H1 (cell line): Measurements from ENCODE around the gene ZNF45. TPM values are rescaled to one million over a fixed set of nuclear protein-coding genes. Genes with fewer than 3 reads are reported as not detected.

Experiments
- CTCF ChIA-PET: fragments of 300-600 bp; sonication (Branson Sonifier 250); formaldehyde crosslinking; loops from one replicate; lab custom pipeline; 2021; ENCODE audit not compliant: partially characterized antibody; lab: Charles Lee
- POLR2A ChIA-PET: fragments of 300-600 bp; sonication (Branson Sonifier 250); formaldehyde crosslinking; loops from one replicate; lab custom pipeline; 2021; ENCODE audit warnings: inconsistent platforms; ENCODE audit not compliant: partially characterized antibody; lab: Charles Lee
- DNase-seq, 2 experiments: peaks; one replicate each; pipeline versions ENCODE4 v3.0.0 to v3.0.0-alpha.2; 2010 to 2022; ENCODE audit warnings: low spot score in 2 of 2, low read depth in 1 of 2, mixed read lengths in 1 of 2
- FAIRE-seq: peaks from 2 replicates; lab custom pipeline; 2011; peaks lifted over from hg19 to GRCh38; lab: Jason Lieb, UNC
- H2AFZ ChIP-seq: 2 replicates; pipeline ENCODE4 v1.8.1; 2012; ENCODE audit warnings: low read length, inconsistent platforms
- H2AK5ac ChIP-seq: 2 replicates; pipeline ENCODE4 v1.6.1; 2013; ENCODE audit warnings: low read depth, low read length
- H2BK120ac ChIP-seq: replicated peaks from 2 replicates; pipeline ENCODE3; 2013; ENCODE audit warnings: low read depth, low read length, inconsistent platforms
- H2BK12ac ChIP-seq: 2 replicates; pipeline ENCODE4 v1.6.1; 2013; ENCODE audit warnings: low read depth, low read length
- H2BK15ac ChIP-seq: 2 replicates; pipeline ENCODE4 v1.6.1; 2013; ENCODE audit warnings: low read length
- H2BK20ac ChIP-seq: 2 replicates; pipeline ENCODE4 v1.6.1; 2013; ENCODE audit warnings: low read length
- H2BK5ac ChIP-seq: 2 replicates; pipeline ENCODE4 v1.6.1; 2013; ENCODE audit warnings: low read depth, low read length
- H3K14ac ChIP-seq: 2 replicates; pipeline ENCODE4 v1.6.1; 2013; ENCODE audit warnings: inconsistent platforms; ENCODE audit not compliant: insufficient read length
- H3K18ac ChIP-seq: 2 replicates; pipeline ENCODE4 v1.6.1; 2013; ENCODE audit warnings: low read length; ENCODE audit errors: extremely low read depth
- H3K23ac ChIP-seq: 2 replicates; pipeline ENCODE4 v1.6.1; 2013; ENCODE audit warnings: inconsistent platforms; ENCODE audit not compliant: insufficient read length
- H3K23me2 ChIP-seq: 2 replicates; pipeline ENCODE4 v1.6.1; 2013; ENCODE audit warnings: low read depth, low read length
- H3K27ac ChIP-seq: 2 replicates; pipeline ENCODE4 v1.6.1; 2011; ENCODE audit warnings: low read depth, low read length, inconsistent platforms
- H3K27me3 ChIP-seq, 4 experiments: replicated peaks in 1 of 4; 1 replicate in 1 of 4; 2 replicates in 3 of 4; pipeline versions ENCODE4 v1.6.1 to v1.8.1; 2011 to 2013; ENCODE audit warnings: low read length in 3 of 4, mild to moderate bottlenecking in 3 of 4, inconsistent platforms in 2 of 4, mixed read lengths in 2 of 4, moderate library complexity in 1 of 4; ENCODE audit not compliant: control insufficient read depth in 3 of 4, insufficient read depth in 3 of 4; ENCODE audit errors: extremely low read depth in 1 of 4
- H3K36me3 ChIP-seq, 4 experiments: 2 replicates each; pipeline versions ENCODE4 v1.6.1 to v1.8.1; 2011 to 2013; ENCODE audit warnings: mild to moderate bottlenecking in 4 of 4, low read length in 3 of 4, moderate library complexity in 2 of 4, control low read depth in 1 of 4, inconsistent platforms in 1 of 4; ENCODE audit not compliant: insufficient read depth in 4 of 4, control insufficient read depth in 2 of 4
- H3K4ac ChIP-seq: replicated peaks from 2 replicates; pipeline ENCODE3; 2013; ENCODE audit warnings: low read length, low read depth, mixed read lengths, inconsistent platforms; ENCODE audit not compliant: insufficient read length
- H3K4me1 ChIP-seq, 4 experiments: replicated peaks in 1 of 4; 1 replicate in 1 of 4; 2 replicates in 3 of 4; pipeline versions ENCODE4 v1.6.1 to v1.8.1; 2011 to 2013; ENCODE audit warnings: low read length in 3 of 4, inconsistent platforms in 2 of 4, mixed read lengths in 1 of 4; ENCODE audit not compliant: insufficient read depth in 4 of 4, control insufficient read depth in 3 of 4
- H3K4me2 ChIP-seq, 2 experiments: 2 replicates each; pipeline versions ENCODE4 v1.6.1 to v1.8.1; 2011 to 2013; ENCODE audit warnings: low read depth in 2 of 2, low read length in 2 of 2, control low read depth in 1 of 2, inconsistent platforms in 1 of 2, mild to moderate bottlenecking in 1 of 2; ENCODE audit not compliant: insufficient read depth in 1 of 2
- H3K4me3 ChIP-seq, 4 experiments: fragments of 200-600, 300-600 bp in 1 of 4; sonication (generic), shearing (Covaris generic), sonication (Bioruptor Twin) in 1 of 4; 2 replicates each; pipeline versions ENCODE4 v1.5.1 to v1.8.1; 2011 to 2016; ENCODE audit warnings: low read length in 4 of 4, low read depth in 3 of 4, control low read depth in 2 of 4, inconsistent platforms in 2 of 4, mild to moderate bottlenecking in 2 of 4, mixed read lengths in 1 of 4, moderate library complexity in 1 of 4; ENCODE audit not compliant: insufficient read depth in 2 of 4; ENCODE audit errors: extremely low read depth in 1 of 4
- H3K56ac ChIP-seq: replicated peaks from 2 replicates; pipeline ENCODE3; 2013; ENCODE audit warnings: low read depth, mild to moderate bottlenecking, mixed read lengths, low read length, inconsistent platforms; ENCODE audit not compliant: insufficient read length
- H3K79me1 ChIP-seq: 2 replicates; pipeline ENCODE4 v1.6.1; 2013; ENCODE audit warnings: low read depth, low read length, control low read depth
- H3K79me2 ChIP-seq, 2 experiments: 2 replicates each; pipeline versions ENCODE4 v1.6.1 to v1.8.1; 2012 to 2013; ENCODE audit warnings: low read length in 2 of 2, mild to moderate bottlenecking in 2 of 2, inconsistent platforms in 1 of 2; ENCODE audit not compliant: insufficient read depth in 2 of 2, control insufficient read depth in 1 of 2
- H3K9ac ChIP-seq, 4 experiments: replicated peaks in 1 of 4; 1 replicate in 1 of 4; 2 replicates in 3 of 4; pipeline versions ENCODE4 v1.6.1 to v1.8.1; 2011 to 2013; ENCODE audit warnings: low read depth in 3 of 4, low read length in 3 of 4, control low read depth in 2 of 4, mild to moderate bottlenecking in 2 of 4, moderate library complexity in 2 of 4, inconsistent platforms in 1 of 4; ENCODE audit errors: extremely low read depth in 1 of 4
- H3K9me3 ChIP-seq, 2 experiments: 2 replicates each; pipeline versions ENCODE4 v1.6.1 to v1.8.1; 2012 to 2013; ENCODE audit warnings: mild to moderate bottlenecking in 2 of 2, moderate library complexity in 2 of 2, control low read depth in 1 of 2, inconsistent platforms in 1 of 2, low read depth in 1 of 2, low read length in 1 of 2, mixed read lengths in 1 of 2; ENCODE audit not compliant: insufficient read depth in 2 of 2
- H4K20me1 ChIP-seq, 2 experiments: replicated peaks in 1 of 2; 2 replicates each; pipeline versions ENCODE3 to v1.8.1; 2011 to 2013; ENCODE audit warnings: inconsistent platforms in 2 of 2, low read length in 2 of 2, mild to moderate bottlenecking in 1 of 2; ENCODE audit not compliant: insufficient read depth in 2 of 2, control insufficient read depth in 1 of 2
- H4K5ac ChIP-seq: 2 replicates; pipeline ENCODE4 v1.6.1; 2013; ENCODE audit warnings: low read length, low read depth, mixed read lengths, inconsistent platforms; ENCODE audit not compliant: insufficient read length
- H4K8ac ChIP-seq: 2 replicates; pipeline ENCODE4 v1.8.0; 2013; ENCODE audit warnings: mild to moderate bottlenecking, moderate library complexity, low read length, inconsistent platforms; ENCODE audit not compliant: insufficient read depth; ENCODE audit errors: extremely low read depth
- H4K91ac ChIP-seq: replicated peaks from 2 replicates; pipeline ENCODE3; 2013; ENCODE audit warnings: low read length, mixed read lengths, inconsistent platforms; ENCODE audit not compliant: insufficient read length
- ASH2L ChIP-seq: fragments of 200-600, 300-600 bp; sonication (generic); IDR thresholded peaks from one replicate; pipeline ENCODE4 v1.7.1; 2017; ENCODE audit warnings: low read length
- BACH1 ChIP-seq: IDR thresholded peaks from 2 replicates; pipeline ENCODE4 v1.6.1; 2012; ENCODE audit warnings: low read length, improper control_type of control experiment
- CBX5 ChIP-seq: fragments of 300-800, 300-1000 bp; sonication (generic); IDR thresholded peaks from 2 replicates; pipeline ENCODE4 v1.7.1; 2016; ENCODE audit warnings: antibody characterized with exemption, low read length, low read depth
- CHD1 ChIP-seq: IDR thresholded peaks from 2 replicates; pipeline ENCODE4 v1.6.1; 2012; ENCODE audit warnings: low read depth, low read length, improper control_type of control experiment
- EGR1 ChIP-seq: IDR thresholded peaks from 2 replicates; pipeline ENCODE4 v1.6.1; 2011; ENCODE audit warnings: low read depth, low read length, borderline replicate concordance
- EZH2 ChIP-seq: fragments of 200-600 bp; sonication (generic); IDR thresholded peaks from 2 replicates; pipeline ENCODE4 v1.7.1; 2012; ENCODE audit warnings: low read depth, mild to moderate bottlenecking, moderate library complexity, low read length, inconsistent platforms; ENCODE audit not compliant: severe bottlenecking
- JUN ChIP-seq: IDR thresholded peaks from 2 replicates; pipeline ENCODE4 v1.6.1; 2011; ENCODE audit warnings: low read depth, mild to moderate bottlenecking, improper control_type of control experiment, low read length
- KDM1A ChIP-seq: fragments of 200-600, 300-600 bp; sonication (generic); IDR thresholded peaks from 2 replicates; pipeline ENCODE4 v1.7.1; 2016; ENCODE audit warnings: mild to moderate bottlenecking, low read length, borderline replicate concordance
- KDM5A ChIP-seq: fragments of 200-600 bp; IDR thresholded peaks from 2 replicates; pipeline ENCODE4 v1.7.1; 2012; ENCODE audit warnings: mild to moderate bottlenecking, low read length, inconsistent platforms, mixed read lengths
- MAX ChIP-seq: IDR thresholded peaks from 2 replicates; pipeline ENCODE4 v1.6.1; 2012; ENCODE audit warnings: inconsistent platforms
- PHF8 ChIP-seq: fragments of 200-600 bp; sonication (generic); conservative IDR thresholded peaks from 2 replicates; pipeline ENCODE4 v1.7.1; 2012; ENCODE audit warnings: low read depth, mild to moderate bottlenecking, inconsistent platforms, low read length, moderate library complexity
- SIRT6 ChIP-seq: IDR thresholded peaks from one replicate; pipeline ENCODE4 v1.7.1; 2012; ENCODE audit warnings: low read length, inconsistent platforms
- SIX5 ChIP-seq: IDR thresholded peaks from 2 replicates; pipeline ENCODE4 v1.6.1; 2011; ENCODE audit warnings: mild to moderate bottlenecking, low read depth, low read length
- SP1 ChIP-seq: IDR thresholded peaks from 2 replicates; pipeline ENCODE4 v1.6.1; 2011; ENCODE audit warnings: low read depth, low read length
- SP4 ChIP-seq: IDR thresholded peaks from 2 replicates; pipeline ENCODE4 v1.6.1; 2012; ENCODE audit warnings: low read length, inconsistent platforms
- YY1 ChIP-seq: IDR thresholded peaks from 2 replicates; pipeline ENCODE4 v1.6.1; 2011; ENCODE audit warnings: low read depth, mild to moderate bottlenecking, low read length
- ZNF274 ChIP-seq: IDR thresholded peaks from 2 replicates; pipeline ENCODE4 v1.7.0; 2012; ENCODE audit warnings: low read length, borderline replicate concordance; ENCODE audit errors: extremely low read depth
- WGBS, 2 experiments: shearing (Covaris generic) in 1 of 2; methylation state at CpG; one replicate each; pipeline versions ENCODE4 v1.1.6 to v1.1.7; 2013 to 2015; ENCODE audit warnings: low lambda C conversion rate in 2 of 2, mixed read lengths in 2 of 2, inconsistent platforms in 1 of 2, low coverage in 1 of 2, missing lambda C conversion rate in 1 of 2; ENCODE audit not compliant: insufficient replicate concordance in 2 of 2, insufficient coverage in 1 of 2, insufficient read length in 1 of 2; ENCODE audit errors: extremely low coverage in 1 of 2, missing lambda C conversion rate in 1 of 2; 5-methylcytosine and 5-hydroxymethylcytosine counted together
- polyA plus RNA-seq, 7 experiments: library from polyadenylated mRNA; depleted of rRNA in 3 of 7; stranded (reverse) in 5 of 7; unstranded in 2 of 7; fragments of >200 nt in 5 of 7; fragments of 200-250 nt in 2 of 7; gene quantifications; 1 replicate in 5 of 7; 2 replicates in 1 of 7; 4 replicates in 1 of 7; pipeline versions ENCODE4 v1.2.1 to v1.2.3, GENCODE V29; 2011 to 2013; ENCODE audit warnings: missing spikeins in 2 of 7, mixed read lengths in 2 of 7
- total RNA-seq: library from RNA; stranded (reverse); fragmentation: NEBNext Ultra II Directional; extraction: Animal tissue kit (Norgen Biotek cat#: 25700); gene quantifications from 2 replicates; pipeline ENCODE4 v1.2.1, GENCODE V29; 2021

Gene ZNF45
- total and polyA plus RNA-seq, 2 of the 8 experiments (the other 6 are each of a cell fraction or from before 2014, with no cell fraction given), result 4.6 to 16.2 TPM

- no peak overlapping the region for H2BK5ac ChIP-seq
- no peak overlapping the region for H3K27ac ChIP-seq
- no peak overlapping the region for H3K18ac ChIP-seq
- H2AFZ ChIP-seq, result no peak overlapping the region
- H2BK120ac ChIP-seq, result no peak overlapping the region
- no peak overlapping the region for H3K4me3 ChIP-seq
- no peak overlapping the region for H3K4me2 ChIP-seq
- H3K9me3 ChIP-seq, result peaks cover 45 to 46% of the 10 kb centered on the region in 2 experiments
- ChIA-PET POLR2A (no interaction called here), CTCF (no interaction called here)
- no peaks in the 10 kb centered on the region for H3K23me2 ChIP-seq
- WGBS, 2 experiments, result 94% methylated on average over 1 of the region's 1 CpG; no CpG with 5 or more reads in 1 of the 2 experiments
- H3K4me1 ChIP-seq, result no peaks in the 10 kb centered on the region
- H3K9ac ChIP-seq, result no peak overlapping the region
- no peaks in the 10 kb centered on the region for H3K79me1 ChIP-seq
- H3K4ac ChIP-seq, result no peak overlapping the region
- no peaks in the 10 kb centered on the region for H4K20me1 ChIP-seq
- H2BK20ac ChIP-seq, result no peak overlapping the region
- no peak overlapping the region for H4K8ac ChIP-seq
- no peaks in the 10 kb centered on the region for H3K79me2 ChIP-seq
- no peak overlapping the region for H2BK15ac ChIP-seq
- no peak overlapping the region for H2AK5ac ChIP-seq
- no peak for FAIRE-seq
- H3K27me3 ChIP-seq, result no peaks in the 10 kb centered on the region; a peak in 1 of 7 replicates
- no peak overlapping the region for H3K23ac ChIP-seq
- no peak overlapping the region for H2BK12ac ChIP-seq
- no peak overlapping the region for H4K91ac ChIP-seq
- no peak overlapping the region for H3K56ac ChIP-seq
- no peak for DNase-seq
- H3K36me3 ChIP-seq, result peaks cover 3 to 23% (median 9%) of the 10 kb centered on the region in 4 experiments; a peak in 6 of 8 replicates
- H3K14ac ChIP-seq, result no peak overlapping the region
- H4K5ac ChIP-seq, result no peak overlapping the region
- TF ChIP-seq CBX5, result no peak
- no peak for TF ChIP-seq SIRT6
- no peak for TF ChIP-seq CHD1
- no peak for TF ChIP-seq BACH1
- no peak for TF ChIP-seq PHF8
- TF ChIP-seq KDM1A, result no peak
- TF ChIP-seq MAX, result no peak
- TF ChIP-seq KDM5A, result no peak
- no peak for TF ChIP-seq ZNF274
- TF ChIP-seq EGR1, result no peak
- TF ChIP-seq YY1, result no peak
- no peak for TF ChIP-seq EZH2
- TF ChIP-seq SIX5, result no peak
- no peak for TF ChIP-seq SP1
- TF ChIP-seq ASH2L, result no peak
- no peak for TF ChIP-seq JUN
- TF ChIP-seq SP4, result no peak
Observed at GRCh38 chr19:43908659-43909058, 26.4 kb downstream of the ZNF45 start.
